ENCODE measurements around the gene CHSY3.

Gene CHSY3

GRCh38 chr5:129921204-129921603 lies 16.9 kb downstream of the CHSY3 start:
- no peak overlapping the region for H3K4me3 ChIP-seq (ENCODE audit: low read depth, low read length)
- DNase-seq (ENCODE audit: low read depth) = no peak
- TF ChIP-seq MYC (IDR thresholded peaks at IDR 0.05; ENCODE audit: low read depth, low read length) (no peak), MAX (IDR thresholded peaks at IDR 0.05; ENCODE audit: low read depth, low read length) (no peak), POLR2A (IDR thresholded peaks at IDR 0.05; ENCODE audit: extremely low read depth, insufficient read length) (no peak), CTCF (IDR thresholded peaks at IDR 0.05; ENCODE audit: low read depth, low read length) (no peak)

GRCh38 chr5:129930221-129930620 lies 26.0 kb downstream of the CHSY3 start:
- no peak for TF ChIP-seq MAX (IDR thresholded peaks at IDR 0.05; ENCODE audit: low read depth, low read length)
- no peak for TF ChIP-seq POLR2A (IDR thresholded peaks at IDR 0.05; ENCODE audit: extremely low read depth, insufficient read length)
- no peak for TF ChIP-seq CTCF (IDR thresholded peaks at IDR 0.05; ENCODE audit: low read depth, low read length)
- TF ChIP-seq MYC (IDR thresholded peaks at IDR 0.05; ENCODE audit: low read depth, low read length) = no peak
- H3K4me3 ChIP-seq (ENCODE audit: low read depth, low read length) = no peak overlapping the region
- DNase-seq (ENCODE audit: low read depth) = no peak

GRCh38 chr5:129935626-129936025 lies 31.4 kb downstream of the CHSY3 start:
- no peak for TF ChIP-seq CTCF (IDR thresholded peaks at IDR 0.05; ENCODE audit: low read depth, low read length)
- TF ChIP-seq MYC (IDR thresholded peaks at IDR 0.05; ENCODE audit: low read depth, low read length) = no peak
- no peak for TF ChIP-seq MAX (IDR thresholded peaks at IDR 0.05; ENCODE audit: low read depth, low read length)
- TF ChIP-seq POLR2A (IDR thresholded peaks at IDR 0.05; ENCODE audit: extremely low read depth, insufficient read length) = no peak
- no peak for DNase-seq (ENCODE audit: low read depth)

GRCh38 chr5:129938077-129938476 lies 33.8 kb downstream of the CHSY3 start:
- no peak for DNase-seq (ENCODE audit: low read depth)
- H3K4me3 ChIP-seq (ENCODE audit: low read depth, low read length) = no peak overlapping the region
- no peak for TF ChIP-seq POLR2A (IDR thresholded peaks at IDR 0.05; ENCODE audit: extremely low read depth, insufficient read length)
- TF ChIP-seq MAX (IDR thresholded peaks at IDR 0.05; ENCODE audit: low read depth, low read length) = no peak
- TF ChIP-seq MYC (IDR thresholded peaks at IDR 0.05; ENCODE audit: low read depth, low read length) = no peak
- TF ChIP-seq CTCF (IDR thresholded peaks at IDR 0.05; ENCODE audit: low read depth, low read length) = no peak

More at GRCh38 chr5:129935626-129936025, 31.4 kb downstream of the CHSY3 start:
- H3K4me3 ChIP-seq (ENCODE audit: low read depth, low read length) = no peak overlapping the region

- no peak for DNase-seq (ENCODE audit: low read depth)
- H3K4me3 ChIP-seq (ENCODE audit: low read depth, low read length) = no peak overlapping the region
- no peak for TF ChIP-seq MYC (IDR thresholded peaks at IDR 0.05; ENCODE audit: low read depth, low read length)
- no peak for TF ChIP-seq MAX (IDR thresholded peaks at IDR 0.05; ENCODE audit: low read depth, low read length)
- TF ChIP-seq CTCF (IDR thresholded peaks at IDR 0.05; ENCODE audit: low read depth, low read length) = no peak
- no peak for TF ChIP-seq POLR2A (IDR thresholded peaks at IDR 0.05; ENCODE audit: extremely low read depth, insufficient read length)
These were observed 39.7 kb downstream of the CHSY3 start for GRCh38 chr5:129943936-129944335.

GRCh38 chr5:129945028-129945427 lies 40.8 kb downstream of the CHSY3 start:
- no peak overlapping the region for H3K4me3 ChIP-seq (ENCODE audit: low read depth, low read length)
- DNase-seq (ENCODE audit: low read depth) = no peak
- TF ChIP-seq POLR2A (IDR thresholded peaks at IDR 0.05; ENCODE audit: extremely low read depth, insufficient read length) (no peak), MYC (IDR thresholded peaks at IDR 0.05; ENCODE audit: low read depth, low read length) (no peak), CTCF (IDR thresholded peaks at IDR 0.05; ENCODE audit: low read depth, low read length) (no peak), MAX (IDR thresholded peaks at IDR 0.05; ENCODE audit: low read depth, low read length) (no peak)

All from NB4 (cell line).